ENCODE data around the gene CHSY1.
"Not testable (repeated sequence)": the region's sequence is repeated elsewhere in the genome, so short reads cannot be mapped to it uniquely, and the experiment has no call there.

The CHSY1 gene

DNA sequence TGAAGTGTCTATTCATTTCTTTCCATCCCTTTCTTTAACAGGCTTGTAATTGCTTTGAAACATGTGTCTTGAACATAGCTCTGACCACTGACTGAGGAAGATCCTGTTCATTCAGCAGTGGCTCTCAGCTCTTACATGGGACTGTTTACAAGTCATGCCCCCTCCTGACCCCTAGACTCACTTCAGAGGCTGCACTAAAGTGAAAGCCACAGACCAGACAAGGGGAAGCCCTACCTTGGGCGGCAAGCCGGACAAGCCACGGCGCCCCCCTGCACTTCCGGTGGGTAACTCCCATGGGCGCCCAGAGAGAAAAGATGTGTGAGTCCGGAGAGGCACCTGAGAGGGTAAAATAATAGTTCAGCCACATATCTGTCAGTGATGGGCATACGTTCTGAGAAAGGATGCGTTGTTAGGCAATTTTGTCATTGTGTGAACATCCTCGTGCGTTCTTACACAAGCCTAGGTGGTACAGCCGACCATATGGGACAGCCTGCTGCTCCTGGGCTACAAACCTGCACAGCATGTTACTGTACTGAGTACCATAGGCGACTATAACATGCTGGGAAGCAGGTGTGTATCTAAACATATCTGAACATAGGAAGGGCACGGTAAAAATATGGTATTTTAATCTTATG, 116.2 kb downstream of the CHSY1 start:
- Mint-ChIP-seq H3K9me3 (peaks cover 4% of the 10 kb centered on the region), H3K4me1 (ENCODE audit: low read depth) (peaks cover 26% of the 10 kb centered on the region), H3K27me3 (no peaks in the 10 kb centered on the region), H3K27ac (no peak overlapping the region), H3K36me3 (ENCODE audit: low read depth) (no peaks in the 10 kb centered on the region), H3K4me3 (no peak overlapping the region)
- no peak for DNase-seq

DNA sequence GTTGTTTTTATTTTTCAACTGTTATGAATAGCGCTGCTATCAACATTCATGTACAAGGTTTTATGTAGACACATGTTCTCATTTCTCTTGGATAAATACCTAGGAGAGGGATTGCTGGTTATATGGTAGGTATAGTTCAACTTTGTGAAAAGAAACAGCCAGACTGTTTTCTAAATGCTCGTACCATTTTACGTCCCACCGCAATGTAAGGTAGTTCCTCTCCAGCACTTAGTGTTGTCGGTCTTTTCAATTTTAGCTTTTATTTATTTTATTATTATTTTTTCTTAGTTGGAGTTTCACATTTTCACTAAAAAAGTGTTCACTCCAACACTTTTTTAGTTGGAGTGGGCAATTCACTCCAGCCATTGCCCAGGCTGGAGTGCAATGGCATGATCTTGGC, 117.1 kb downstream of the CHSY1 start:
- H3K27ac Mint-ChIP-seq, result no peak overlapping the region
- peaks cover 8% of the 10 kb centered on the region for H3K9me3 Mint-ChIP-seq
- no peak for DNase-seq
- no peaks in the 10 kb centered on the region for H3K27me3 Mint-ChIP-seq
- H3K4me1 Mint-ChIP-seq (ENCODE audit: low read depth), result peaks cover 29% of the 10 kb centered on the region
- H3K36me3 Mint-ChIP-seq (ENCODE audit: low read depth), result no peaks in the 10 kb centered on the region
- H3K4me3 Mint-ChIP-seq, result no peak overlapping the region

DNA sequence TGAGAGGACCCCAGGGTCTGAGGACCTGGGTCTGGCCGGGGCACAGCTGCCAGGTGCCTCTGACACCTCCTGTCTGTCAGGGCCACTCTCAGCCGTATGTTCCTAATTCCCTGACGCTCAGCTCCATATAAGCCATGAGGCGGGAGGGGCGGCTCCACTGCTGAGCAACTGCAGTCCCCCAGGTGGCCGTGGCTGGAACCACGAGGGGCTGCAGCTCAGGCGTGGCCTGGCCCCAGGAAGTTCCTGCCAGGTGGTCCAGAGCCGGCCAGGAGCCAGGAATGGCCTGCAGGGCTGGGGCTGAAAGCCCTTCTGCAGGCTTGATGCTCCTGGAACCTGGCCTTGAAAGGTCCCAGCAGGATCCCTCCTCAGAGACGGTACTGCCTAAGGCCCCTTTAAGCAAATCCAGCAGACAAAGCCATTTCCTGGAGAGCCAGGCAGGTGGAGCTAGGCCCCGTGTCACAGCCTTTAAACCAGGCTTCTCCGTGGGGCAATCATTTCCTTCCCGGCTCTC, 118.0 kb downstream of the CHSY1 start:
- Mint-ChIP-seq H3K4me3 (no peak overlapping the region), H3K27me3 (no peaks in the 10 kb centered on the region), H3K4me1 (ENCODE audit: low read depth) (peaks cover 33% of the 10 kb centered on the region), H3K9me3 (peaks cover 8% of the 10 kb centered on the region), H3K36me3 (ENCODE audit: low read depth) (no peaks in the 10 kb centered on the region), H3K27ac (no peak overlapping the region)
- DNase-seq, result no peak

DNA sequence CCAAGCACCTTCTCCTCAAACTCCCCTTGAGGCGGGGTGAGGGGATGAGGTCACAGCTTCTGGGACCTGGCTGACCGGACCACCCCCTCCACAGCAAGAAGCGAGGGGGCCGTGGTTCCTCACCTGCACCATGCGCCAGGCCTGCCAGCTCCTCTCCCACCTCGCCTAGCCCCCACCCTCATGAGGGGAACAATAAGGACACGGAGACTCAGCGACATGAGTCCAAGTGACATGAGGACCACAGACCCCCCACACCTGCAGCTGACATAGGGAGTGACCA, 118.7 kb downstream of the CHSY1 start:
- DNase-seq, result no peak
- Mint-ChIP-seq H3K36me3 (ENCODE audit: low read depth) (no peaks in the 10 kb centered on the region), H3K4me3 (no peak overlapping the region), H3K4me1 (ENCODE audit: low read depth) (peaks cover 40% of the 10 kb centered on the region), H3K27me3 (no peaks in the 10 kb centered on the region), H3K9me3 (peaks cover 12% of the 10 kb centered on the region), H3K27ac (no peak overlapping the region)

DNA sequence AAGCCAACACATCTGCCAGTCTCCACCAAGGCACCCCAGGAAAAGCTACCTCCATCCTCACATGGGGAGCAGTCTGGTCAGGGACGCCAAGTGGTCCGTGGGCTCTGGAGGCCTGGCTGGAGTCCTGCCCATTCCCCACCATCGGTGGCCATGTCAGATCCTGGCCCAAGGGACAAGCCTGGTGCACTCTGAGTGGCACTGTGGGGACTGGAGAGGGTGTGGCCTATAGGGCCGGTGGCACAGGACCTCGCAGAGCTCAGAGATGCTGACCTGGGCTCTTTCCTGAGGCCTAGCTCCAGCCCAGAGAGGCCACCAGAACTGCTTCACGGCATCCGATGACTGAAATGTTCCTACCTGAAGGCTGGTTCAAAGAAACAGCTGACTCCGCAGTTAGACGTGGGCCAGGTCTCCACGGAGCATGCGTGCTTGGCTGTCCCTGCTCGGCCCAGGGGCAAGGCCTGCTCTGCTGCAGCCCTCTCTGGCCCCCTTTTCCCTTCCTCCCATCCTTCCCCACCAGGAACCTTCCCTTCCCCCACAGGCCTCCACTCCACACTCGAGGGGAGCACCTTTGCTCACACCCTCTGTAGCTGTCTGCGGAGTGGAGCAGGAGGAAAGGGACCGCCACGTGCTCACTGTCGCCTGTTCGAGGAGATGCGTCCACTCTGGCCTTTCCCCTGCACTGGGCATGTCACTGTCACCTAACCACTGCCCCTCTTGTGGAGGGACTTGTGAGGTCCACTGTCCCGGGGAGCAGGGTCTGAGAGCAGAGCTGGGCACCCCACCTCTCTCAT, 119.3 kb downstream of the CHSY1 start:
- no peaks in the 10 kb centered on the region for H3K36me3 Mint-ChIP-seq (ENCODE audit: low read depth)
- H3K9me3 Mint-ChIP-seq, result peaks cover 12% of the 10 kb centered on the region
- H3K27me3 Mint-ChIP-seq, result no peaks in the 10 kb centered on the region
- no peak overlapping the region for H3K27ac Mint-ChIP-seq
- peaks cover 43% of the 10 kb centered on the region for H3K4me1 Mint-ChIP-seq (ENCODE audit: low read depth)
- DNase-seq, result no peak
- H3K4me3 Mint-ChIP-seq, result no peak overlapping the region

DNA sequence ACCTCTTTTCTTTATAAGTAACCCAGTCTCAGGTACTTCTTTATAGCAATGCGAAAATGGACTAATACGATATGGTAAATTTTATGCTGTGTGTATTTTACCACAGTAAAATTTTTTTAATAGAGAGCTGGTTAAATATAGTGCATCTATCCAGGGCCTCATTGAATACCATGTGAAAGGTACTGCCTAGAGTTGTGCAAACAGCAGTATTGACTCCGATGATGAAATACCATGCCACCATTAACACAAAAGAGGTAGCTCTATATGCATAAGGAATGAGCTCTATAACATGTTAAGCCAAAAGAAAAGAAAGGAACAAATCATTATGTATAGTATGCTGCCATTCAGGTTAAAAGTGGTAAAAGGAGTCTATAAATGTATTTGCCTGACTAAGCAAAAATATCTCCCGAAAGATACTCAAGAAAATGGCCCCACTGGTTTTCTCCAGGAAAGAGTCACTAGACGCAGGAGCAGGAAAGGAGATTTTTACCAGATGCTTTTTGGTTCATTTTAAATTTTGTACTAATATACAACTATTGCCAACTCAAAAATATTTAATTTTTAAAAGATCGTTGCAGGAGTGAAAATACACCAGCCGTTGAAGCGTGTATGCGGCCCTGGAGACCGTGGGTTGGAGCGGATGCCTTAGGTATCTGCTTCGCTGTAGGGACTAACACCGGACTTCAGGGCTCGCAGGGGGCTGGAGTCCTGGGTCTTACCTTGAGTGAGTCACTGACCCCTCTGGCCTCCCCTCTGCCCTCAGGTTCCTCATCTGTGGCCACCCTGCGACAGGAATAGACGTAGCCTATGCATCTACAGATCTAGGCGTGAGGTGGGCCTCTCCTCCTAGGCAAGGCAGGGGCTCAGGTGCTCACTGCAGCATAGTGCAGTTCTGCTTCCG, 120.1 kb downstream of the CHSY1 start:
- Mint-ChIP-seq H3K9me3 (peaks cover 12% of the 10 kb centered on the region), H3K27ac (no peak overlapping the region), H3K27me3 (no peaks in the 10 kb centered on the region), H3K4me1 (ENCODE audit: low read depth) (peaks cover 43% of the 10 kb centered on the region), H3K4me3 (no peak overlapping the region), H3K36me3 (ENCODE audit: low read depth) (no peaks in the 10 kb centered on the region)
- DNase-seq, result no peak

DNA sequence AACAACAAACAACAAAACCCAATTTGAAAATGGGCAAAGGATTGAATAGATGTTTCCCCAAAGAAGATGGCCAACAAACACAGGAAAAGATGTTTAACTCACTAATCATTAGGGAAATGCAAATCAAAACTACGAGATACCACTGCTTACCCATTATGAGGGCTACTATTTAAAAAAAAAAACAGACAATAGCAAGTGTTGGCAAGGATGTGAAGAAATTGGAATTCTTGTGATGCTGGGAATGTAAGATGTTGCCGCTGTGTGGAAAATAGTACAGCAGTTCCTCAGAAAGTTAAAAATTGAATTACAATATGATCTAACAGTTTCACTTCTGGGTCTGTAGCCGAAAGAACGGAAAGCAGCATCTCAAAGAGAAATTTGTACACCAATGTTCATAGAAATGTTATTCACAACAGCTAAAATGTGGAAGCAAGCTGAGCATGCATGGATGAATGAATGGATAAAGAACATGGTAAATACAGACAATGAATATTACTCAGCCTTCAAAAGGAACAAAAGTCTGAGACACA, 121.9 kb downstream of the CHSY1 start:
- DNase-seq, result no peak
- Mint-ChIP-seq H3K27ac (no peak overlapping the region), H3K27me3 (no peaks in the 10 kb centered on the region), H3K4me1 (ENCODE audit: low read depth) (peaks cover 47% of the 10 kb centered on the region), H3K9me3 (peaks cover 12% of the 10 kb centered on the region), H3K4me3 (no peak overlapping the region), H3K36me3 (ENCODE audit: low read depth) (no peaks in the 10 kb centered on the region)

DNA sequence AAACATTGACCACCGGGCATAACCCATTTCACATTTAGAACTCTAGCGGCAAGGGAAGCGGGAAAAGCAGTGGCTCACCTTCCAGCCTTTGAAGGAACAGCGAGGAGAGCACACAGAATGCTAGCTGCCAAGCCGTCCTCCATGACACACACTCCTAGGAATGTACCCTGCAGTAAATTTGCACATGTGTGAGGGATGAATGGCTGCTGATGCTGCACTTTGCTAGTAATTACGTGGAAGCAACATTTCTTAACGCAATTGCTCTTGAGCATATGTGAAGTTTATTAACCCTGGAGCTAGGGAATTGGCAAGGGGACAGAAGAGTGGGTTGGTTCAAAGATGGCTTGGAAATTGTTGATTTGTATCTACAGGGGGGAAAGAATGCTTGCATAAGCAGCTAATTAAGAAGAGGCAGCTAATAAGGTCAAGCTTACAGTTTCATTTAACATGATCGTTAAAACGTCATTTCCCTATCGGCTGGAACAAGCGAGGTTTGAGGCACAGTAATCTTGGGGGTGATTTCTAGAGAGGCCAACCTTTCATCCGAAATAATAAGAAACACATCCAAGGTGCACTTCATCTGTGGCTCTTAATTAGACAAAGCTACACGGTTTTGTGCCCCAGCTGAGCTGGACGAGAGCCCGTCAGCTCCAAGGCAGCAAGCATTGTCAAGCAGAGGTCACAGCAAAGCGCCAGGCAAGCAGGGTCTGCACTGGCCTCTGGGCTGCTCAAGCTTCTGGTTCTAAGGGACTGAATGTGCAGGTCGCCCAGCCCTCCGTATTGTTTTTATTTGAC, 123.4 kb downstream of the CHSY1 start:
- Mint-ChIP-seq H3K36me3 (ENCODE audit: low read depth) (no peaks in the 10 kb centered on the region), H3K27ac (peak overlapping the region; percentile 97), H3K4me1 (ENCODE audit: low read depth) (peaks cover 62% of the 10 kb centered on the region), H3K4me3 (peak overlapping the region; percentile 46), H3K27me3 (no peaks in the 10 kb centered on the region), H3K9me3 (peaks cover 8% of the 10 kb centered on the region)
- DNase-seq, result no peak

DNA sequence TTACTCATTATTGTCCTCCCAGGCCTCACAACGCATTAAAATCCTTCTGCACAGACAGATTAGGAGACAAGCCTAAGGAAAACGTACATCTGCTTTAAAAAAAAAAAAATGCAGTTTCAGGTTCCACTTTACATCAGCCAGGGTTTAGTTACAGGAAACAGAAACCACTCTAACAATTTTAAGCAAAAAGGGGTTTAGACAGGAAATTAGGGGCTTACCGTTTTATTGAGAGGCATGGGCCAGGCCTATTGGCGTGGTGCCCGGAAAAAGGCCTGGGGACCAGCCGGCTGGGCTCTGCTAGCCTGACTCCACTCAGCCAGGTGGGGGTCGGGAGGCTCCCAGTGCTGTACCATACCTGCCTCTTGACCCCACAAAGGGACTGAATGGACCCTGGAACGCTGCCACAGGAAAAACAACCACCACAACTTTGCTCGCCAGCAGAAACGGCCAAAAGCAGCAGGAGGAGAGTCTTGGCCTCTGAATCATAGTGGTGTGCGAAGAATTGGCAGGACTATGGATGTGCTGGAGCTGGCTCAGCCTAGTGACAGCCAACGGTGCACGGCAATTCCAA, 124.3 kb downstream of the CHSY1 start:
- Mint-ChIP-seq H3K36me3 (ENCODE audit: low read depth) (no peaks in the 10 kb centered on the region), H3K27ac (peak overlapping the region; percentile 97), H3K9me3 (peaks cover 8% of the 10 kb centered on the region), H3K4me1 (ENCODE audit: low read depth) (peaks cover 67% of the 10 kb centered on the region), H3K27me3 (no peaks in the 10 kb centered on the region), H3K4me3 (peak overlapping the region; percentile 46)
- peak; percentile 75 for DNase-seq

DNA sequence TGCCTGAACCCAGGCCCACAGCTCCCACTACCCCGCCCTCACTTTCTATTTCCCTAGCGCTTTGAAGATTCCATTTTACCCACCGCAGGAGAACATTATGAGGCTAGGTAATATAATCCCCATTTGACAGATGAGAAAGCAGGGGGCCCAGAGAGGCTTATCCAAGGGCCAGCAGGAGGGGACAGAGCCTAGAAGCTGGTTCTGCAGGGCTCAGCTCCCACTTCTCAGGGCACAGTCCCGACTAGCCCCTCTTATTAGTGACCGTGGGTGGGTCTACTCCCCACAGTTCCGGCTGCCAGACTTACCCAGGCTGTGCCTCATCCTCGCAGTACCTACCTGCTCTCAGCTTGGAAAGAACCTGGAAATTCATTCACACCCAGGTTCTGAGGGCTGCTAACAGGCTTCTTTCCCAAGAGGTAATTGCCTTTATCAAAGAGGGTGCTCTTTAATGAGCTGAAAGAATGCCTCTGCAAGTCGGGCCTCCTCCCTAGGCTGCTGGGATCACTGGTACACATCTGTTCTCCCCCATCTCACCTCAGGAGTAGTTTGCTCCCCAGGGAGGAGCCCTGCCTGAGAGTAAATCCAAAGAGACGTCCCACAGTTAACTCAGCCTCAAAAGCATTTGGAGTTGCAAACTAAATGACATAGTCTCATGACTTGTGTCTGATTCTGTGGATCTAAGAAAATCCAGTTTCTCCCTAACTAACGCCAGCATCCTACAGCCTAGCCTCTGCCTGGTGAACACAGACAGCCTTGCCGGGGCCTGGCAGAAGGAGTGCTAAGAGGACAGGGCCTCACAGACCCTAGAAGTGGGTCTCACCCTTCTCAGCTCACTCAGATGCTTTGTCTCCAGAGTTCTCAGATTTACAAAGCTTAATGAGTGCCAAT, 125.0 kb downstream of the CHSY1 start:
- peaks cover 8% of the 10 kb centered on the region for H3K9me3 Mint-ChIP-seq
- peaks cover 73% of the 10 kb centered on the region for H3K4me1 Mint-ChIP-seq (ENCODE audit: low read depth)
- no peaks in the 10 kb centered on the region for H3K27me3 Mint-ChIP-seq
- peak; percentile 61 for DNase-seq
- H3K4me3 Mint-ChIP-seq, result peak overlapping the region; percentile 46
- H3K36me3 Mint-ChIP-seq (ENCODE audit: low read depth), result no peaks in the 10 kb centered on the region
- peak overlapping the region; percentile 97 for H3K27ac Mint-ChIP-seq

DNA sequence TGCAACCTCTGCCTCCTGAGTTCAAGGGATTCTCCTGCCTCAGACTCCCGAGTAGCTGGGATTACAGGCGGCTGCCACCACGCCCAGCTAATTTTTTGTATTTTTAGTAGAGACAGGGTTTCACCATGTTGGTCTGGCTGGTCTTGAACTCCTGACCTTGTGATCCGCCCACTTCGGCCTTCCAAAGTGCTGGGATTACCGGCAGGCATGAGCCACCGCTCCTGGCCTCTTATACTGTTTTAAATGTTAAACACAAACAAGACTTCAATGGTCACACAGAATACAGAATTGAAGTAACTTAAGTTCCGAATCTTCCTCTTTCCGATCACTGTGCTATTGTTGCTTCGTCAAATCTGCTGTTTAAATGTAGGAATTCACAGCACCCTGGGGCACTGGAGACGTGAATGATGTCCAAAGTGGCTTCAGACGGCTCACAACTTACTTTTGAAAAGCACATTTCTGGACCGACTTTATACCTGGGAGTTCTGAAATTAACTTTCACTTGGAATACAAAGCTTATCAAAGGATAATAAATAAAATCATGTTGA, 125.9 kb downstream of the CHSY1 start:
- not testable (repeated sequence) for H3K27me3 Mint-ChIP-seq; H3K4me3 Mint-ChIP-seq; H3K36me3 Mint-ChIP-seq (ENCODE audit: low read depth); DNase-seq; H3K9me3 Mint-ChIP-seq
- H3K4me1 Mint-ChIP-seq (ENCODE audit: low read depth), result peaks cover 77% of the 10 kb centered on the region
- H3K27ac Mint-ChIP-seq, result peak overlapping the region; percentile 63

Data from activated T-cell treated with anti-CD3 and anti-CD28 coated beads, Interleukin-2, amount 50 U/mL, for 24 hours (primary cell).